Loucy (cell line): ENCODE results near the gene SEMA6B.

ENCODE experiments used
- H2AFZ ChIP-seq: fragments of 200-600 bp; sonication (generic); 2 replicates; pipeline ENCODE4 v1.6.0; 2016; ENCODE audit warnings: antibody characterized with exemption, mild to moderate bottlenecking, low read length, moderate library complexity
- H3F3A ChIP-seq: fragments of 200-600 bp; 2 replicates; pipeline ENCODE4 v1.6.0; 2016; ENCODE audit warnings: antibody characterized with exemption, low read depth, mild to moderate bottlenecking
- H3K27me3 ChIP-seq: fragments of 200-600 bp; sonication (generic); 2 replicates; pipeline ENCODE4 v1.6.1; 2014; ENCODE audit warnings: low read length, mild to moderate bottlenecking; ENCODE audit not compliant: insufficient read depth, poor library complexity, severe bottlenecking
- H3K36me3 ChIP-seq: fragments of 200-600 bp; sonication (generic); 2 replicates; pipeline ENCODE4 v1.6.1; 2016; ENCODE audit warnings: low read length; ENCODE audit not compliant: insufficient read depth
- H3K4me1 ChIP-seq: fragments of 200-600 bp; sonication (generic); 2 replicates; pipeline ENCODE4 v1.5.1; 2014; ENCODE audit warnings: low read length, mild to moderate bottlenecking; ENCODE audit not compliant: insufficient read depth, poor library complexity, severe bottlenecking
- H3K4me2 ChIP-seq: fragments of 200-600 bp; sonication (generic); 2 replicates; pipeline ENCODE4 v1.6.0; 2014; ENCODE audit warnings: antibody characterized with exemption, low read length, low read depth, mild to moderate bottlenecking; ENCODE audit not compliant: poor library complexity, severe bottlenecking
- H3K4me3 ChIP-seq: fragments of 200-600 bp; sonication (generic); 2 replicates; pipeline ENCODE4 v1.5.1; 2014; ENCODE audit warnings: low read length, mild to moderate bottlenecking, mixed read lengths; ENCODE audit not compliant: poor library complexity, severe bottlenecking
- H3K79me2 ChIP-seq: fragments of 200-600 bp; sonication (generic); 2 replicates; pipeline ENCODE4 v1.6.1; 2014; ENCODE audit warnings: low read length; ENCODE audit not compliant: insufficient read depth
- H3K9ac ChIP-seq: fragments of 200-600 bp; sonication (generic); 2 replicates; pipeline ENCODE4 v1.6.0; 2014; ENCODE audit warnings: mild to moderate bottlenecking, low read depth, low read length, moderate library complexity; ENCODE audit not compliant: poor library complexity, severe bottlenecking
- H3K9me2 ChIP-seq: fragments of 200-600 bp; sonication (generic); replicated peaks from 2 replicates; pipeline ENCODE4 v1.6.1; 2016; ENCODE audit warnings: low read depth, low read length, mixed read lengths
- H3K9me3 ChIP-seq: fragments of 200-600 bp; sonication (generic); 2 replicates; pipeline ENCODE4 v1.6.1; 2014; ENCODE audit warnings: mild to moderate bottlenecking, antibody characterized with exemption, low read length, low read depth; ENCODE audit not compliant: insufficient read depth
- H4K20me1 ChIP-seq: fragments of 200-600 bp; sonication (generic); 2 replicates; pipeline ENCODE4 v1.6.0; 2014; ENCODE audit warnings: antibody characterized with exemption, low read length, mild to moderate bottlenecking; ENCODE audit not compliant: insufficient read depth, poor library complexity, severe bottlenecking
- EZH2phosphoT487 ChIP-seq: fragments of 200-600 bp; IDR thresholded peaks from 2 replicates; pipeline ENCODE4 v1.6.1; 2018; ENCODE audit warnings: antibody characterized with exemption, mild to moderate bottlenecking, moderate library complexity, borderline replicate concordance
- TF ChIP-seq, protein P1 (sequence below): fragments of 200-600 bp; sonication (generic); conservative IDR thresholded peaks from 2 replicates; pipeline ENCODE4 v1.5.1; 2014; ENCODE audit warnings: mild to moderate bottlenecking, antibody characterized with exemption, low read length

The SEMA6B gene

GRCh38 chr19:4538601-4538954 is 20.9 kb downstream of the SEMA6B start:
- Histone ChIP-seq H2AFZ (no peak overlapping the region), H3K9me3 (0 out of 2 replicates have a peak, but pooled peaks cover 3% of the 10 kb centered on the region), H3K9me2 (no peaks in the 10 kb centered on the region), H3K4me2 (no peak overlapping the region), H3K36me3 (no peaks in the 10 kb centered on the region), H3K27me3 (no peaks in the 10 kb centered on the region), H3K9ac (no peak overlapping the region), H3F3A (no peaks in the 10 kb centered on the region), H3K79me2 (no peaks in the 10 kb centered on the region), H4K20me1 (no peaks in the 10 kb centered on the region), H3K4me3 (no peak overlapping the region), H3K4me1 (peaks cover 10% of the 10 kb centered on the region)
- TF ChIP-seq, protein P1, sequence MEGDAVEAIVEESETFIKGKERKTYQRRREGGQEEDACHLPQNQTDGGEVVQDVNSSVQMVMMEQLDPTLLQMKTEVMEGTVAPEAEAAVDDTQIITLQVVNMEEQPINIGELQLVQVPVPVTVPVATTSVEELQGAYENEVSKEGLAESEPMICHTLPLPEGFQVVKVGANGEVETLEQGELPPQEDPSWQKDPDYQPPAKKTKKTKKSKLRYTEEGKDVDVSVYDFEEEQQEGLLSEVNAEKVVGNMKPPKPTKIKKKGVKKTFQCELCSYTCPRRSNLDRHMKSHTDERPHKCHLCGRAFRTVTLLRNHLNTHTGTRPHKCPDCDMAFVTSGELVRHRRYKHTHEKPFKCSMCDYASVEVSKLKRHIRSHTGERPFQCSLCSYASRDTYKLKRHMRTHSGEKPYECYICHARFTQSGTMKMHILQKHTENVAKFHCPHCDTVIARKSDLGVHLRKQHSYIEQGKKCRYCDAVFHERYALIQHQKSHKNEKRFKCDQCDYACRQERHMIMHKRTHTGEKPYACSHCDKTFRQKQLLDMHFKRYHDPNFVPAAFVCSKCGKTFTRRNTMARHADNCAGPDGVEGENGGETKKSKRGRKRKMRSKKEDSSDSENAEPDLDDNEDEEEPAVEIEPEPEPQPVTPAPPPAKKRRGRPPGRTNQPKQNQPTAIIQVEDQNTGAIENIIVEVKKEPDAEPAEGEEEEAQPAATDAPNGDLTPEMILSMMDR, result no peak
- no peak for TF ChIP-seq EZH2phosphoT487

- peaks cover 10% of the 10 kb centered on the region for H3K4me1 ChIP-seq
- TF ChIP-seq, protein P1, result no peak
- TF ChIP-seq EZH2phosphoT487, result no peak
- H3K27me3 ChIP-seq, result no peaks in the 10 kb centered on the region
These were observed 21.4 kb downstream of the SEMA6B start for GRCh38 chr19:4537953-4538600.

DNA sequence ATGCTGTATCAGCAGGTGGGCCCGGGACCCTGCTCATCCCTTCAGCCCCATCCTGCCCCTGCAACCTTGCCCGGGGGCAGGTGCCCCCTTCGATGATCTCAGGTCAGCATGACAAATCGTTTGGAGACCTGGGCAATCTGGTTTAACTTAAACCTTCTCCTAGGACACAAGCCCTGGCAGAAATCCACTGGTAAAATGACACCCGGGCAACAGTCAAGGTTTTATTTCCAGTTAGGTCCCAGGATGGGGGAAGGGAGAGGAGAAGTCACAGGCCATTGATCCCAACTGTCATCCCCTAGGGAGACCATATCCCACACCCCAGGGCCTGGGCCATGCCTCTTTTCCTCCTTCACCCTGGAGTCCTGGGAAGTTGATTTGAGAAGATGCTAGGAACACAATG is 22.7 kb downstream of the SEMA6B start:
- no peak overlapping the region for H3K9ac ChIP-seq
- no peak overlapping the region for H3K4me2 ChIP-seq
- no peaks in the 10 kb centered on the region for H3K79me2 ChIP-seq
- no peaks in the 10 kb centered on the region for H3F3A ChIP-seq
- peaks cover 10% of the 10 kb centered on the region for H3K4me1 ChIP-seq
- H2AFZ ChIP-seq, result no peak overlapping the region
- 0 out of 2 replicates have a peak, but pooled peaks cover 3% of the 10 kb centered on the region for H3K9me3 ChIP-seq
- H3K36me3 ChIP-seq, result no peaks in the 10 kb centered on the region
- no peaks in the 10 kb centered on the region for H3K9me2 ChIP-seq
- TF ChIP-seq EZH2phosphoT487, result no peak
- TF ChIP-seq, protein P1, result no peak
- H3K27me3 ChIP-seq, result no peaks in the 10 kb centered on the region
- no peaks in the 10 kb centered on the region for H4K20me1 ChIP-seq
- H3K4me3 ChIP-seq, result no peak overlapping the region

More at GRCh38 chr19:4537953-4538600, 21.4 kb downstream of the SEMA6B start:
- no peak overlapping the region for H3K4me3 ChIP-seq
- H3F3A ChIP-seq, result no peaks in the 10 kb centered on the region
- no peak overlapping the region for H2AFZ ChIP-seq
- no peak overlapping the region for H3K4me2 ChIP-seq
- no peaks in the 10 kb centered on the region for H3K9me2 ChIP-seq
- H3K79me2 ChIP-seq, result no peaks in the 10 kb centered on the region
- 0 out of 2 replicates have a peak, but pooled peaks cover 3% of the 10 kb centered on the region for H3K9me3 ChIP-seq
- no peak overlapping the region for H3K9ac ChIP-seq
- no peaks in the 10 kb centered on the region for H4K20me1 ChIP-seq
- no peaks in the 10 kb centered on the region for H3K36me3 ChIP-seq
